IPS-20b (cell line): ENCODE results near the gene HTRA3.
"Not testable (repeated sequence)": the region's sequence is repeated elsewhere in the genome, so short reads cannot be mapped to it uniquely, and the experiment has no call there.

Experiments used
- H3K27ac ChIP-seq: one replicate; pipeline ENCODE4 v1.5.1; 2013; ENCODE audit warnings: low read length
- H3K27me3 ChIP-seq: 2 replicates; pipeline ENCODE4 v1.6.1; 2013; ENCODE audit warnings: mild to moderate bottlenecking, low read length, inconsistent platforms; ENCODE audit not compliant: insufficient read depth
- H3K36me3 ChIP-seq: 2 replicates; pipeline ENCODE4 v1.6.1; 2013; ENCODE audit warnings: low read depth, mild to moderate bottlenecking, inconsistent platforms, low read length, moderate library complexity; ENCODE audit not compliant: insufficient read depth
- H3K4me1 ChIP-seq: 2 replicates; pipeline ENCODE4 v1.6.1; 2013; ENCODE audit warnings: mild to moderate bottlenecking, control low read depth, inconsistent platforms, low read length, moderate library complexity; ENCODE audit not compliant: insufficient read depth
- H3K4me3 ChIP-seq: 2 replicates; pipeline ENCODE4 v1.5.1; 2013; ENCODE audit warnings: mild to moderate bottlenecking, low read length, inconsistent platforms
- H3K9ac ChIP-seq: 2 replicates; pipeline ENCODE4 v1.6.1; 2013; ENCODE audit warnings: low read depth, mild to moderate bottlenecking, inconsistent platforms, low read length, moderate library complexity
- H3K9me3 ChIP-seq: 2 replicates; pipeline ENCODE4 v1.6.1; 2013; ENCODE audit warnings: mild to moderate bottlenecking, low read depth, low read length, inconsistent platforms; ENCODE audit not compliant: insufficient read depth

Gene HTRA3

GRCh38 chr4:8332038-8332857, 62.7 kb downstream of the HTRA3 start:
- Histone ChIP-seq H3K36me3 (no peaks in the 10 kb centered on the region), H3K9ac (no peak overlapping the region), H3K27ac (no peak overlapping the region), H3K4me1 (no peaks in the 10 kb centered on the region), H3K27me3 (no peaks in the 10 kb centered on the region), H3K4me3 (no peak overlapping the region), H3K9me3 (peaks cover 12% of the 10 kb centered on the region; the same call in 1 of the 2 replicates)

- Histone ChIP-seq H3K9ac (no peak overlapping the region), H3K36me3 (no peaks in the 10 kb centered on the region), H3K27ac (no peak overlapping the region), H3K27me3 (no peaks in the 10 kb centered on the region), H3K9me3 (peaks cover 12% of the 10 kb centered on the region; the same call in 1 of the 2 replicates), H3K4me1 (no peaks in the 10 kb centered on the region), H3K4me3 (no peak overlapping the region)
Measured at GRCh38 chr4:8332891-8333331, 63.4 kb downstream of the HTRA3 start.

- Histone ChIP-seq H3K9ac (no peak overlapping the region), H3K36me3 (no peaks in the 10 kb centered on the region), H3K27ac (no peak overlapping the region), H3K4me3 (no peak overlapping the region), H3K27me3 (no peaks in the 10 kb centered on the region), H3K9me3 (peaks cover 12% of the 10 kb centered on the region; the same call in 1 of the 2 replicates), H3K4me1 (no peaks in the 10 kb centered on the region)
Measured at GRCh38 chr4:8333726-8334460, 64.3 kb downstream of the HTRA3 start.

DNA sequence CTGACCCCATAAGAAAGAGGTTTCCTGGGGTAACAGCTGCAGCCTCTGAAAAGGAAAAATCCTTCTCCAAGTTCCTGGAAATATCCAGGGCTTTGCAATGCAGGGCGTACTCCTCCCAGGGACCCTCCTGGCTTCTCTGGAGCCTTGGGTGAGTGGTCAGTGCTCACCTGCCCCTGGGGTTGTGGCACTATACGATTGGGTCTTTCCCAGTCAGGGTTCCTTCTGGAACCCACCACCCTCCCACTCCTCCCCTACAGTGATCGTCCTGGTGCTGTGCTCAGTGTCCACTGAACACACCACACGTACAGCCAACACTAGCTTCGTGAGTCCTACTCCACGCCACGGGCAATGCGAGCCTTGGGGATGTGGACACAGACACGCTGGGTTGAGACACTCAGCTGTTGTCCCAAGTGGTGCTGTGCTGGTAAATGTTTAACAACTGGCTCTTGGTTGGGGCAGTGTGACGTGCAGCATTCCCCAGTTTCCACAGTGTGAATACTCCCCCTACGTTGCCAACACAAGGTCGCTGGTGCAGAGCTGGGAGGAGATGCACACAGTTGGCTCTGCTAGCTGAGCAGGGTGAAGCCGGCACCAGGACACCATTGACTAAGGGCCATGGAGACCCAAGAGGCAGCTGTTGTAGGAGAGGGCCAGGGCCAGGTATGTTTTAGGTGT, 65.4 kb downstream of the HTRA3 start:
- Histone ChIP-seq H3K4me3 (no peak overlapping the region), H3K9me3 (peaks cover 12% of the 10 kb centered on the region; the same call in 1 of the 2 replicates), H3K36me3 (no peaks in the 10 kb centered on the region), H3K9ac (no peak overlapping the region), H3K27ac (no peak overlapping the region), H3K27me3 (no peaks in the 10 kb centered on the region), H3K4me1 (no peaks in the 10 kb centered on the region)

DNA sequence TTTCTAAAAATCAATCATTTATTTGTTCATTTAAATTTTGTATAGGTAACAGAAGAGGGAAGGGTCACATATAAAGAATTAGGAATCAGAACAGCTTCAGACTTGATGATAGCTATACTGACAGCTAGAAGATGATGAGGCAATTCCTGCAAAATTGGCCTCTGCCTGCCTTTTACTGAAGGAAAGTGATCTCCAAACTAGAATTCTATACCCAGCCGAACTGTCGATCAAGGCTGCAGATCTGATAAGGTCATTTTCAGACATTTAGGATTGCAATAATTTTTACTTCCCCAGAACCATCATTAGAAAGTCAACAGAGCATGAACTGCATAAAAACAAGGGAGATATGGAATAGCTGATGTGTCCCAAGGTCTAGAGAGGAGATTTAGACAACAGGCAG, 66.3 kb downstream of the HTRA3 start:
- Histone ChIP-seq H3K27me3 (no peaks in the 10 kb centered on the region), H3K4me3 (no peak overlapping the region), H3K9ac (no peak overlapping the region), H3K4me1 (no peaks in the 10 kb centered on the region), H3K27ac (no peak overlapping the region), H3K9me3 (peaks cover 12% of the 10 kb centered on the region; the same call in 1 of the 2 replicates), H3K36me3 (no peaks in the 10 kb centered on the region)

DNA sequence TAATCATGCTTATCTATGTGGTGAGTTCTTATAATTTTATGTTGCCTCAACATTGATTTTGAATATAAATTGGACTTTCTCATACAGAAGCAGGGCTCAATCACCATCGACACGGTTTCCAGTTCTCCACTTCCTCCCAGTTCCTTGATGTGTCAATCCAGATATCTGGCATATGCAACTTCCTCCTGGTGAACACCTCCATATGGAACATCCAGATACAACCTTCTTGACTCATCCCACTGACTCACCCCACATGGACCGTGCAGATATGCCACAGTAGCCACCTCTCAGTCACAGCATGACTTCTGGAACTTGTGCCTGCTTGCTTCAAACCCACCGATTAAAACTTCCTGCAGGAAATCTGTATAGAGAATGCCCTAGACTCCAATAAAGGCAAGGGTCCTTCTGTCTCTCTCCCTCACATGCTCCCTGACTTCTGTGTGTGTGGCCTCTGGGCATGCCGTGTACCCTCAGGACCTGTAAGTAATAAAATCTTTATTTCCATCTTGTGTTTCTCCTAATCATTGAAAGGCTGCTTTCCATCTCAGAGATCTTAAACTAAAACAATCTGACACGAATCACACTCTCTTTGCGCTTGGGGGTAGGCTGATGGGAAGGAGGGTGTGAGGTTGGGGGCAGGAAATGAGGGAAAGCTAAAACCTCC, 67.0 kb downstream of the HTRA3 start:
- Histone ChIP-seq H3K27ac (no peak overlapping the region), H3K9ac (no peak overlapping the region), H3K4me3 (no peak overlapping the region), H3K9me3 (peaks cover 12% of the 10 kb centered on the region; the same call in 1 of the 2 replicates), H3K4me1 (no peaks in the 10 kb centered on the region), H3K36me3 (no peaks in the 10 kb centered on the region), H3K27me3 (no peaks in the 10 kb centered on the region)

GRCh38 chr4:8338351-8338961, 68.9 kb downstream of the HTRA3 start:
- Histone ChIP-seq H3K4me3 (no peak overlapping the region), H3K9ac (no peak overlapping the region), H3K4me1 (no peaks in the 10 kb centered on the region), H3K27ac (no peak overlapping the region), H3K27me3 (no peaks in the 10 kb centered on the region), H3K9me3 (peaks cover 12% of the 10 kb centered on the region; the same call in 1 of the 2 replicates), H3K36me3 (no peaks in the 10 kb centered on the region)

GRCh38 chr4:8340781-8341241, 71.3 kb downstream of the HTRA3 start:
- Histone ChIP-seq H3K4me3 (no peak overlapping the region), H3K9ac (no peak overlapping the region), H3K27ac (no peak overlapping the region), H3K36me3 (no peaks in the 10 kb centered on the region), H3K9me3 (peaks cover 9% of the 10 kb centered on the region; the same call in 1 of the 2 replicates), H3K4me1 (no peaks in the 10 kb centered on the region), H3K27me3 (no peaks in the 10 kb centered on the region)

DNA sequence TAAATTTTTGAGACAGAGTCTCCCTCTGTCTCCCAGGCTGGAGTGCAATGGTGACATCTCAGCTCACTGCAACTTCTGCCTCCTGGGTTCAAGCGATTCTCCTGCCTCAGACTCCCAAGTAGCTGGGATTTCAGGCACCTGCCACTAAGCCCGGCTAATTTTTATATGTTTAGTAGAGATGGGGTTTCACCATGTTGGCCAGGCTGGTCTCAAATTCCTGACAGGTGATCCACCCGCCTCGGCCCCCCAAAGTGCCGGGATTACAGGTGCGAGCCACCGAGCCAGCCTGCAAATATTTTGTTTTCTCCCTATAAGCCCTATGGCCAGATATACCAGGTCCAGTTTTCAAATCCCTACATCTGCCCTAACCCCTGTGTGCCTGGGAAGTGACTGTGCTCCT, 71.7 kb downstream of the HTRA3 start:
- not testable (repeated sequence) for H3K4me1 ChIP-seq, H3K4me3 ChIP-seq, H3K9me3 ChIP-seq, H3K27ac ChIP-seq, H3K36me3 ChIP-seq, H3K9ac ChIP-seq, H3K27me3 ChIP-seq

- Histone ChIP-seq H3K9me3 (0 out of 2 replicates have a peak, but pooled peaks cover 3% of the 10 kb centered on the region), H3K27me3 (no peaks in the 10 kb centered on the region), H3K27ac (no peak overlapping the region), H3K4me1 (no peaks in the 10 kb centered on the region), H3K4me3 (no peak overlapping the region), H3K36me3 (no peaks in the 10 kb centered on the region), H3K9ac (no peak overlapping the region)
Measured at GRCh38 chr4:8341691-8342090, 72.1 kb downstream of the HTRA3 start.
